ACHN (cell line): ENCODE measurements around the gene AKAP13.

ENCODE experiments used
- DNase-seq: peaks from one replicate; pipeline ENCODE4 v3.0.0-alpha.2; 2015
- in situ Hi-C: cut with HindIII; loops from 2 replicates; pipeline ENCODE4 v1.10.0; 2017; ENCODE audit warnings: low sequenced_read_pairs, low pct_ligation_motif_present, low pct_unique_long_range_greater_than_20kb

AKAP13 gene

DNA sequence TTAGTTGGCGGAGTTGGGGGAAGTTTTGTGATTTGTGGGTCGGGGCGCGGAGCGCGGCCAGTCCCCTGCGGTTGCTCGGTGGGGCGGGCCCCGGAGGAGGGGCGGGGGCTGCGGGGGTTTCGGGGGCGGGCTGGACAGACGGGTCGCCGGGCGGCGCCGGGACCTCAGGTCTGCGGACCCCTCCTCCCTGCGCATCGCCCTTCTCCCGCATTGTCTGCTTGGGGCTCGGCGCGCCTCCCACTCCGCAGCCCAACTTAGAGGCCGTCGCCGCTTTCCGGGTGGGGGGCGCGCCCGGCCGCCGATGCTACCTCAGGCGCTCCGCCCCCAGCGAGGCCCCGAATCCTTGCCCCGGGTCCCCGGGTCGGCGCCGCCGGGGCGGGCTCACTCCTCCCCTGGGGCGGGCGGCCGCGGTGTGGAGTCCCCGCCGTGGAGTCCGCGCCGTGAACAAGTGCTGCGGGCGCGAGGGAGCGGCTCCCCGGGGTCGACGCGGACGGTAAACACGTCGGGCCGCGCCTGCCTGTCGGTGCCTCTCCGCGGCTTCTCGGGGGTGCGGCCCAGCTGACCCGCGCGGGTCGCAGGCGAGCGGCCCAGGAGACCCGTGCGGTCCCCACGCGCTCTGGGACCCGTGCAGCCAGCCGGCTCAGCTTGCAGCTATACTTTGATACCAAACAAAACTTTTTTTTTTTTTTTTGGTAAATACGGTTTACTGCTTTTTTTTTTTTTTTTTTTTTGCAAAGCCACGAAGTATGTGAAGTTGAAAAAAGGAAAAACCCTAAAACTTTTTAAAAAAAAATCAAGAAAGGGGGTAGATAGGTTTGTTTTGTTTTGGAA lies 624 bp downstream of the AKAP13 start:
- in situ Hi-C loops, result no loop called here
- peak; percentile 36 for DNase-seq

- no peak for DNase-seq
- in situ Hi-C loops, result no loop called here
Observed at GRCh38 chr15:85381850-85382751, 1.7 kb downstream of the AKAP13 start.

- no peak for DNase-seq
- in situ Hi-C loops, result no loop called here
Observed at GRCh38 chr15:85382942-85383341, 2.5 kb downstream of the AKAP13 start.

DNA sequence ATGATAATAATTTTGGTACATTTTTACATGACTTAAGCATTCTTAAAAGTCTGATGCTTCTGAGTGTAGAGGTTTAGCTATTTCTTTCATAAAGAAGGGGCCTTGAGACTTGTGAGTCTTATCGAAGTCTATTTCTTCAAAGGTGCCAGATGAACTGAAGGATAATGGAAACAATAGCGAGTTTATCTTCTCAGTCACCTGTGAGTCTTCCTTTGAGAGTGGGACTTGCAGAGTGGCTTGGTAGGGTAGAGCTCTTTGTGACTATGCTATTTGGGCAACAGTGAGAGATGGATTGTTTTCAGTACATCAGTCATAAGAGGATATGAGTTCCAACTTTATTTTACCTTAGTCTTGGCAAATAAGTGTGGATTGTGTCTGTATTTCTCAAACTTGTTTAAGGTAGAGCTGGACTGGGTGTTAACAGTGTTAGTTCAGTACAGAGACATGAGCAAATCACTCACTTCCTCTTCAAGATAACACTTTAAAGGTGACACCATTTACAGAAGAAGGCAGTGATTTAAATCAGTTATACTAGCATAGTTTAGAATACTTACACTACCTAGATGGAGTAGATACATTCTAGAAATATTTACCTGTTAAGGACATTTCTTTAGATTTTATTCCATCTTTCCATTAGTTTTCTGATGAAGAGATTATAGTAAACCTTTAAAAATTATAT lies 3.2 kb downstream of the AKAP13 start:
- in situ Hi-C loops, result no loop called here

GRCh38 chr15:85386261-85386660 lies 5.9 kb downstream of the AKAP13 start:
- in situ Hi-C loops, result no loop called here
- DNase-seq, result no peak

More for the DNA sequence above, 3.2 kb downstream of the AKAP13 start:
- DNase-seq, result no peak

DNA sequence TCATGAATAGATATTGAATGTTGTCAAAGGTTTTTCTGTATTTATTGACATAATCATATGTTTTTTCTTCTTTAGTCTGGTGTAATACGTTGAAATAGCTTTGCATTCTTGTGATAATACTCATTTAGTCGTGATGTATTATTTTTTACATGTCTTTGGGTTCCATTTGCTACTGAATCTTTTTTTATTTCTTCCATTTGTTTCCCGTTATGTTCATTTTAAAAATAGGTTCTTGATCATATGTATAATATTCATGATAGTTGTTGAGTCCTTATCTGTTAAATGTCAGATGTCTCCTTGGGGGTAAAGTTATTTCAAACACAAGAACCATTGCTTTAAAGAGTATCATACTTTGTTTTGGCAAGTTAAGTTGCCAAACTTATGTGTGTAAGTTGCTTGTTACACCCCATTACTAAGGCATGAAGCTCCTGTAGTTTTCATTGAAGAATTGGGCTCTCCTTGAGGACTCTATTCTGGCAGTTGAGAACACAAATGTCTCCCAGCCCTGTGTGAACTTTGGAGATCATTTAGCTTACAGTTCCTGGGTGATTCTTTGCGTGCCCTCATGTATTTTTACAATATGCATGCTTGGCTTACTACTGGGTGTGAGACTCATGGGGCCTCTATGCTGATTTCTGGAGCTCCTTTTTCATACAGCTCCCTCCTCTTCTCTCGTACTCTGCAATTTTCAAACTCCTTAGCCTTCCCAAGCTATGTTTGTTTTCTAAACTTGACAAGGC lies 8.3 kb downstream of the AKAP13 start:
- in situ Hi-C loops, result no loop called here
- no peak for DNase-seq

- no peak for DNase-seq
- in situ Hi-C loops, result no loop called here
Observed at GRCh38 chr15:85389306-85389650, 8.9 kb downstream of the AKAP13 start.

GRCh38 chr15:85389772-85390171 lies 9.4 kb downstream of the AKAP13 start:
- DNase-seq, result no peak
- in situ Hi-C loops, result no loop called here

DNA sequence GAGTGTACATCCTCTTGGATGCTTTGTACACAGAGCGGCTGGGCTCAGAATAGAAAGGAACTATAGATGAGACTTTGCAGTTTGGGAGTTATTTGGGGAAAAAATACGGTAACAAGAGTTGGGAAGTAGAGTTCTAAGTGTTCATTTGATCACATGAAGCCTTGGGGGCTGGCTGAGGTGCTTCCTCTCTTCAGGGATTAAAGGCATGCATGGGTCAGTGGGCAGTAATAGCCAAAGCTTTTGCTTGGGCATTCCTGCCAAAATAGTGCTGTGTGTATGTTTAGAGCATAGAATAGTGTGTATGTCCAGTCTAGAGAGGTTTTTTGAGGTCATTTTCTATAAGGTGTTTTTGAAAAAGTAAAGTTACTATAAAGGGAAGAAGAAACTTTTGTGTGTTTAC lies 12.8 kb downstream of the AKAP13 start:
- in situ Hi-C loops, result no loop called here

GRCh38 chr15:85394554-85395333 lies 14.3 kb downstream of the AKAP13 start:
- DNase-seq, result no peak
- in situ Hi-C loops, result no loop called here

More for the DNA sequence above, 12.8 kb downstream of the AKAP13 start:
- no peak for DNase-seq

DNA sequence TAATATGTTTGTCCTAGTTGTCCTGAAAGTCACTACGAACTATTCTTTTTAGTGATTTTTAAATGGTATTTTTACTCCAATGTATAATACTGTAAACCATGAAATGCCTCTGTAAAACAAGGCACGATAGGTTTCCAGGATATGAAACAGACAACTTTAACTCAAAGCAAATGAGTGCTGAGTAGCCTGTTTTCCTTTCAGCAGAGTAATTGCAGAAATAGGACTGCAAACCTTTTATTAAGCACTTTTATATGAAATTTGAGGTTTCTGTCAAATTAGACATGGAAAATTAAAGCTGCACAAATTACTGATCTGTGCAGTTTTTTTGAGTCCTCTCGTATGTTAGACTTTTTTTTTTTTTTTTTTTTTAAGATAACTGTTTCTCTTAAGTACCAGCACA lies 16.2 kb downstream of the AKAP13 start:
- in situ Hi-C loops, result no loop called here
- DNase-seq, result no peak

GRCh38 chr15:85397151-85397550 lies 16.7 kb downstream of the AKAP13 start:
- in situ Hi-C loops, result no loop called here
- DNase-seq, result no peak

GRCh38 chr15:85397926-85398325 lies 17.5 kb downstream of the AKAP13 start:
- in situ Hi-C loops, result no loop called here
- DNase-seq, result no peak

- in situ Hi-C loops, result no loop called here
- DNase-seq, result no peak
Observed at GRCh38 chr15:85398822-85399221, 18.4 kb downstream of the AKAP13 start.

DNA sequence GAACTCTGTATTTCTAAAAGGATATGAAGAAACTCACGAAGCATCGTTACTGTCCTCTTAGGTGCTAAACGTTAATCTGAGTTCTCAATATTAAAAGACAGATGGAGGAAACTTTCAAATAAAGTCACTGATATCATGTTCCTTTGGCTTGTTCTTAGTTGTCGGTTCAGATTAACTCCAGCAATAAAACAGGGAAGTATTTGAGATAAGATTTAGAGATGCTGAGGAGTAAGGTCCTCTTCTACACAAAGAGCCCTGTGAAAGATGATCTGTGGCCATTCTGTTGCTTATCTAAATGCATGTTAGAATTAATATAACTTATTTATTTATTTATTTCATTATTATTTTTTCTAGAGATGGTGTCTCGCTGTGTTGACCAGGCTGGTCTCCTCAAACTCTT lies 19.2 kb downstream of the AKAP13 start:
- DNase-seq, result no peak
- in situ Hi-C loops, result no loop called here

- no peak for DNase-seq
- in situ Hi-C loops, result no loop called here
Observed at GRCh38 chr15:85400606-85401005, 20.2 kb downstream of the AKAP13 start.

DNA sequence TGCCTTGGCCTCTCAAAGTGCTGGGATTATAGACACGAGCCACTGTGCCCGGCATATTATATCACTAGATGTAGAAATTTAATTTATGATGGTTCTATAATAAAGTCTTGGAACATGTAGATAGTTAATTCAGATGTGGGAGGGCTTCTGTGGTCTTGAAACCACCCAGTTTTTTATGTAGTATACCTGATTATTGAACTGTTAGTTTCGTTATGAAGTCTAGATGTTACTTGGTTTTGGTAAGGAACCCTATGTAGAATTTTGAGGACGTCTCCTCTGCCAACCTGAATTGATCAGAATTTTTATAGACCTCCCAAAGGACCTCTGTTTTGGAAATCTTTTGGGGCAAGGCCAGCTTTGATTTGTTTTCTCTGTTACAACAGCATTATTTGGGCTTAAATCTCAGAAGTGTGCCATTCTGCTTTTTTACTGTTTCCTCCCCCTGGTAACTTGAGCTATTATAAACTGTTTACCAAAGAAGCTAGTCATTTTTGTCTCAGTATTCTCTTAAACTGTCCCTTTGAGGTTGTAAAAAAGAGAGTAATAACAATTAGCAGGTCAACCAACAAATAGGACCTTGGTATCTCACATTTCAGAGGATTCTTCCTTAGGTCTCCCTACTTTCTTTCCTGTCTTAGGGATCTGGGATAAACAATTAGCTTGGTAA lies 20.8 kb downstream of the AKAP13 start:
- no peak for DNase-seq
- in situ Hi-C loops, result no loop called here
